HG02884 (cell line): ENCODE results near the gene MYO15B.

Source experiments
- ATAC-seq: cut with Tn5 transposase; IDR thresholded peaks from one replicate; pipeline ENCODE4 v1.9.1; 2021; ENCODE audit warnings: mild to moderate bottlenecking, moderate library complexity; ENCODE audit not compliant: unreplicated experiment

The MYO15B gene

GRCh38 chr17:75558666-75559530 is 28.7 kb upstream of the MYO15B start:
- no peak for ATAC-seq

GRCh38 chr17:75559958-75560533 is 27.6 kb upstream of the MYO15B start:
- no peak for ATAC-seq

- no peak for ATAC-seq
Measured at GRCh38 chr17:75561927-75562603, 25.5 kb upstream of the MYO15B start.

- no peak for ATAC-seq
Measured at GRCh38 chr17:75563063-75563758, 24.4 kb upstream of the MYO15B start.

GRCh38 chr17:75564195-75564594 is 23.4 kb upstream of the MYO15B start:
- no peak for ATAC-seq

- no peak for ATAC-seq
Measured at GRCh38 chr17:75565066-75565465, 22.5 kb upstream of the MYO15B start.

- ATAC-seq: no peak
Measured at GRCh38 chr17:75565618-75566017, 22.0 kb upstream of the MYO15B start.

GRCh38 chr17:75566416-75566815 is 21.2 kb upstream of the MYO15B start:
- no peak for ATAC-seq

- no peak for ATAC-seq
Measured at GRCh38 chr17:75566834-75567233, 20.8 kb upstream of the MYO15B start.

- no peak for ATAC-seq
Measured at GRCh38 chr17:75568412-75569255, 19.0 kb upstream of the MYO15B start.

GRCh38 chr17:75570034-75570676 is 17.4 kb upstream of the MYO15B start:
- no peak for ATAC-seq

GRCh38 chr17:75570772-75571171 is 16.8 kb upstream of the MYO15B start:
- no peak for ATAC-seq

- no peak for ATAC-seq
Measured at GRCh38 chr17:75571197-75571884, 16.3 kb upstream of the MYO15B start.

GRCh38 chr17:75571885-75572215 is 15.8 kb upstream of the MYO15B start:
- ATAC-seq: no peak

- ATAC-seq: no peak
Measured at GRCh38 chr17:75572713-75573539, 14.7 kb upstream of the MYO15B start.

- ATAC-seq: no peak
Measured at GRCh38 chr17:75573540-75573957, 14.1 kb upstream of the MYO15B start.

- ATAC-seq: no peak
Measured at GRCh38 chr17:75573994-75574393, 13.6 kb upstream of the MYO15B start.

GRCh38 chr17:75574404-75575036 is 13.1 kb upstream of the MYO15B start:
- ATAC-seq: no peak
